ENCODE results near the gene HIPK2.
"Not testable (repeated sequence)": the region's sequence is repeated elsewhere in the genome, so short reads cannot be mapped to it uniquely, and the experiment has no call there.

HIPK2 gene

GRCh38 chr7:139619367-139619657 lies 158.5 kb downstream of the HIPK2 start:
- peak overlapping the region; percentile 44 for H2AFZ ChIP-seq
- H3K4me1 ChIP-seq, result peaks cover 29% of the 10 kb centered on the region
- H3K4me3 ChIP-seq (ENCODE audit: low read depth, low read length), result no peak overlapping the region
- no peak overlapping the region for H3K4me2 ChIP-seq (ENCODE audit: low read length)
- no peaks in the 10 kb centered on the region for H3K36me3 ChIP-seq (ENCODE audit: control insufficient read depth, insufficient read depth, low read length)
- no peaks in the 10 kb centered on the region for H3K79me2 ChIP-seq
- H3K9me3 ChIP-seq (ENCODE audit: control insufficient read depth, low read length), result no peaks in the 10 kb centered on the region
- H3K27me3 ChIP-seq (ENCODE audit: control insufficient read depth, insufficient read depth, low read length), result no peaks in the 10 kb centered on the region
- H3K27ac ChIP-seq, result peak overlapping the region; percentile 47
- no peak overlapping the region for H3K9ac ChIP-seq
- TF ChIP-seq CTCF (IDR thresholded peaks at IDR 0.05), result no peak

GRCh38 chr7:139618482-139619366 lies 159.1 kb downstream of the HIPK2 start:
- Histone ChIP-seq H3K27ac (peak overlapping the region; percentile 47), H3K9ac (no peak overlapping the region), H3K4me1 (peaks cover 31% of the 10 kb centered on the region), H2AFZ (peak overlapping the region; percentile 44), H3K36me3 (ENCODE audit: control insufficient read depth, insufficient read depth, low read length) (no peaks in the 10 kb centered on the region), H3K4me3 (ENCODE audit: low read depth, low read length) (no peak overlapping the region), H3K27me3 (ENCODE audit: control insufficient read depth, insufficient read depth, low read length) (no peaks in the 10 kb centered on the region), H3K4me2 (ENCODE audit: low read length) (no peak overlapping the region), H3K79me2 (no peaks in the 10 kb centered on the region), H3K9me3 (ENCODE audit: control insufficient read depth, low read length) (no peaks in the 10 kb centered on the region)
- peak; percentile 70 for TF ChIP-seq CTCF (IDR thresholded peaks at IDR 0.05)

GRCh38 chr7:139617074-139617473 lies 160.7 kb downstream of the HIPK2 start:
- no peak overlapping the region for H3K4me3 ChIP-seq (ENCODE audit: low read depth, low read length)
- no peaks in the 10 kb centered on the region for H3K27me3 ChIP-seq (ENCODE audit: control insufficient read depth, insufficient read depth, low read length)
- no peak overlapping the region for H3K9ac ChIP-seq
- peaks cover 46% of the 10 kb centered on the region for H3K4me1 ChIP-seq
- no peaks in the 10 kb centered on the region for H3K36me3 ChIP-seq (ENCODE audit: control insufficient read depth, insufficient read depth, low read length)
- peak overlapping the region; percentile 91 for H3K27ac ChIP-seq
- H3K4me2 ChIP-seq (ENCODE audit: low read length), result no peak overlapping the region
- H3K9me3 ChIP-seq (ENCODE audit: control insufficient read depth, low read length), result no peaks in the 10 kb centered on the region
- TF ChIP-seq CTCF (IDR thresholded peaks at IDR 0.05), result no peak
- no peaks in the 10 kb centered on the region for H3K79me2 ChIP-seq
- no peak overlapping the region for H2AFZ ChIP-seq

DNA sequence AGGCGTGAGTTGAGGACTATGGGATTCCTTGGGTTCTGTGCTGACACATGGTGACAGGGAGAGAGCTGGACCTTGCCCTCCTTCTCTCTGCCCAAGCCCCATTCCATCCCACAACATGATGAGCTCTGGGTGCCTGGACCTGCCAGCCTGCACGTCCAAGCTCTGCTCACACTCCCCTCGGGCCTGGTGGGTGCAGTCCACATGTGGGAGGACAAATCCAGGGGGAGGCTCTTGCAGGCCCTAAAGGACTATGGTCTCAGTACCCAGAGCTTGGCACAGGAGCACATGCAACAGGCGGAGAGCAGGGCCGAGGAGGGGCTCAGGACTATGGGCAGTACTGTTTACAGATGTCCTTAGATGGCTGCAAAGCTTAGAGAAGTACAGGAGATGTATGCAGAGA lies 162.9 kb downstream of the HIPK2 start:
- no peak for TF ChIP-seq CTCF (IDR thresholded peaks at IDR 0.05)
- Histone ChIP-seq H3K9ac (no peak overlapping the region), H3K4me2 (ENCODE audit: low read length) (peak overlapping the region; percentile 59), H3K36me3 (ENCODE audit: control insufficient read depth, insufficient read depth, low read length) (no peaks in the 10 kb centered on the region), H3K27me3 (ENCODE audit: control insufficient read depth, insufficient read depth, low read length) (no peaks in the 10 kb centered on the region), H2AFZ (peak overlapping the region; percentile 9), H3K79me2 (no peaks in the 10 kb centered on the region), H3K9me3 (ENCODE audit: control insufficient read depth, low read length) (no peaks in the 10 kb centered on the region), H3K4me3 (ENCODE audit: low read depth, low read length) (peak overlapping the region; percentile 39), H3K27ac (peak overlapping the region; percentile 91), H3K4me1 (peaks cover 47% of the 10 kb centered on the region)

GRCh38 chr7:139613971-139614411 lies 163.8 kb downstream of the HIPK2 start:
- Histone ChIP-seq H3K9ac (no peak overlapping the region), H3K4me2 (ENCODE audit: low read length) (peak overlapping the region; percentile 59), H3K79me2 (no peaks in the 10 kb centered on the region), H2AFZ (peak overlapping the region; percentile 64), H3K4me3 (ENCODE audit: low read depth, low read length) (peak overlapping the region; percentile 39), H3K27me3 (ENCODE audit: control insufficient read depth, insufficient read depth, low read length) (no peaks in the 10 kb centered on the region), H3K36me3 (ENCODE audit: control insufficient read depth, insufficient read depth, low read length) (no peaks in the 10 kb centered on the region), H3K9me3 (ENCODE audit: control insufficient read depth, low read length) (no peaks in the 10 kb centered on the region), H3K4me1 (peaks cover 42% of the 10 kb centered on the region), H3K27ac (peak overlapping the region; percentile 91)
- TF ChIP-seq CTCF (IDR thresholded peaks at IDR 0.05), result no peak

DNA sequence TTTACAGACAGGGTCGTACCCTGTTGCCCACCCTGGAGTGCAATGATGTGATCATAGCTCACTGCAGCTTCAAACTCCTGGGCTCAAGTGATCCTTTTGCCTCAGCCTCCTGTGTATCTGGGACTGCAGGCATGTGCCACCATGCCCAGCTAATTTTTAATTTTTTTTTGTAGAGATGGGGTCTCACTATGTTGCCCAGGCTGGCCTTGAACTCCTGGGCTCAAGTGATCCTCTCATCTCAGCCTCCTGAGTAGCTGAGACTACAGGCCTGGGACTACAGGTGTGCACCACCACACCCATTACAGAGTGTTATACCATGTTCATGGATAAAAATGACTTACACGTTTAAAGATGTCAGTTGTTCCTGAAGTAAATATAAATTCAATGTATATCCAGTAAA lies 166.2 kb downstream of the HIPK2 start:
- not testable (repeated sequence) for H3K79me2 ChIP-seq; H3K9me3 ChIP-seq (ENCODE audit: control insufficient read depth, low read length); H2AFZ ChIP-seq; H3K36me3 ChIP-seq (ENCODE audit: control insufficient read depth, insufficient read depth, low read length); H3K4me2 ChIP-seq (ENCODE audit: low read length); H3K9ac ChIP-seq; H3K27me3 ChIP-seq (ENCODE audit: control insufficient read depth, insufficient read depth, low read length); H3K27ac ChIP-seq; H3K4me3 ChIP-seq (ENCODE audit: low read depth, low read length)
- H3K4me1 ChIP-seq, result peaks cover 40% of the 10 kb centered on the region
